ENCODE results near the gene VASH1. TPM values are rescaled to one million over a fixed set of nuclear protein-coding genes. Genes with fewer than 3 reads are reported as not detected.

VASH1 gene
- total and polyA plus RNA-seq, 2 donors (not counting 3 experiments of a cell fraction or from before 2014, with no cell fraction given) = 39.8 to 168 TPM

- H3K79me2 ChIP-seq (ENCODE audit: control insufficient read depth, insufficient read depth, low read length) = no peaks in the 10 kb centered on the region
- no peaks in the 10 kb centered on the region for H3K9me1 ChIP-seq (replicated peaks; ENCODE audit: control insufficient read depth, extremely low read depth, insufficient read depth, low read length)
- no peak overlapping the region for H3K4me3 ChIP-seq (replicated peaks in 1 of 3; ENCODE audit: insufficient read depth in 1 of 3, low read depth in 1 of 3, low read length in 3 of 3)
- no peaks in the 10 kb centered on the region for H3K9me3 ChIP-seq (replicated peaks; ENCODE audit: control insufficient read depth, insufficient read depth, low read length)
- dilution Hi-C loops (cut with MboI; ENCODE audit: extremely low pct_ligation_motif_present, low sequenced_read_pairs) (no loop called here), intact Hi-C loops (cut with micrococcal nuclease) (loop anchor here (10.0 kb wide), 2 partner anchors 337 to 377 kb away; partner anchors contain the start of gene CIPC)
- POLR2A ChIA-PET = no interaction called here
- H3K4me2 ChIP-seq (ENCODE audit: insufficient read depth, low read length) = no peak overlapping the region
- H3K9ac ChIP-seq (replicated peaks; ENCODE audit: extremely low read depth, insufficient read depth, low read length) = no peak overlapping the region
- H3K36me3 ChIP-seq (ENCODE audit: control insufficient read depth in 2 of 2, extremely low read depth in 1 of 2, insufficient read depth in 2 of 2, low read length in 2 of 2) = no peaks in the 10 kb centered on the region
- no peak overlapping the region for H3K27ac ChIP-seq (ENCODE audit: insufficient read depth, low read depth, low read length)
- BruUV-seq (replicated peaks) = no TSS peak
- DNase-seq (ENCODE audit: low read depth, low spot score) (no peak), FAIRE-seq (no peak)
- CTCF ChIA-PET = interaction anchor here (1.3 to 15.6 kb wide), 3 partner anchors 7 to 65 kb away, joined by 4 to 557 read pairs (median 36); no protein-coding TSS in a partner anchor
- H3K4me1 ChIP-seq (ENCODE audit: control insufficient read depth, extremely low read depth, insufficient read depth, low read length) = peaks cover 36% of the 10 kb centered on the region
- H2AFZ ChIP-seq (ENCODE audit: low read depth, low read length) = no peak overlapping the region
- TF ChIP-seq FOS (IDR thresholded peaks at IDR 0.05; ENCODE audit: borderline replicate concordance, insufficient read depth, low read length) = no peak
- TF ChIP-seq JUN (IDR thresholded peaks at IDR 0.05; ENCODE audit: borderline replicate concordance, insufficient read depth, insufficient read length, low read depth) = no peak
- TF ChIP-seq GATA2 (IDR thresholded peaks at IDR 0.05; ENCODE audit: insufficient read depth, insufficient read length, low read depth, low read length) = no peak
- no peak for TF ChIP-seq POLR2AphosphoS5 (IDR thresholded peaks at IDR 0.05; ENCODE audit: insufficient read depth, low read depth, low read length)
- no peak for TF ChIP-seq EZH2 (IDR thresholded peaks at IDR 0.05; ENCODE audit: borderline replicate concordance, low read depth, low read length, severe bottlenecking)
- no peaks in the 10 kb centered on the region for H3K27me3 ChIP-seq (ENCODE audit: control insufficient read depth in 2 of 2, insufficient read depth in 2 of 2, low read length in 2 of 2)
- H4K20me1 ChIP-seq (replicated peaks; ENCODE audit: control insufficient read depth, extremely low read depth, insufficient read depth, low read length) = no peaks in the 10 kb centered on the region
Measured at GRCh38 chr14:76717508-76718290, 43.6 kb upstream of the VASH1 start.
